ENCODE measurements around the gene SELENOV. TPM values are rescaled to one million over a fixed set of nuclear protein-coding genes. Genes with fewer than 3 reads are reported as not detected.

Gene SELENOV, protein sequence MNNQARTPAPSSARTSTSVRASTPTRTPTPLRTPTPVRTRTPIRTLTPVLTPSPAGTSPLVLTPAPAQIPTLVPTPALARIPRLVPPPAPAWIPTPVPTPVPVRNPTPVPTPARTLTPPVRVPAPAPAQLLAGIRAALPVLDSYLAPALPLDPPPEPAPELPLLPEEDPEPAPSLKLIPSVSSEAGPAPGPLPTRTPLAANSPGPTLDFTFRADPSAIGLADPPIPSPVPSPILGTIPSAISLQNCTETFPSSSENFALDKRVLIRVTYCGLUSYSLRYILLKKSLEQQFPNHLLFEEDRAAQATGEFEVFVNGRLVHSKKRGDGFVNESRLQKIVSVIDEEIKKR
- 1 to 10 TPM in 2 of 8 experiments, under 1 TPM in 4, not detected in 2; 0.27 to 1.9 (median 0.58) TPM for total RNA-seq

GRCh38 chr19:39514840-39515550, at the start of gene SELENOV:
TSS of gene SELENOV (plus strand) at chr19:39515139. CDS start at chr19:39515213, 74 bp downstream.
- Histone ChIP-seq H3K4me1 (replicated peaks in 1 of 2) (peaks cover 9 to 19% of the 10 kb centered on the region in 2 donors), H3K4me3 (peak within 1 kb of the TSS; percentile 7 to 51 (median 37)), H3K27ac (no peak within 1 kb of the TSS)
- in situ Hi-C loops (cut with MboI; ENCODE audit: low pct_unique_long_range_greater_than_20kb in 2 of 9, low sequenced_read_pairs in 9 of 9, unreplicated experiment in 9 of 9), result no loop called here
- peak; percentile 43 to 88 (median 76) for ATAC-seq (replicated peaks in 6 of 8)
- WGBS, 10 experiments, result 0% methylated on average over 2 to 18 of the region's 56 CpGs; no CpG with 5 or more reads in 8 of the 10 experiments

GRCh38 chr19:39465956-39466747, 48.8 kb upstream of the SELENOV start:
- in situ Hi-C loops (cut with MboI; ENCODE audit: low pct_unique_long_range_greater_than_20kb in 2 of 9, low sequenced_read_pairs in 9 of 9, unreplicated experiment in 9 of 9), result no loop called here
- Histone ChIP-seq H3K27ac (no peak overlapping the region), H3K4me1 (replicated peaks in 1 of 2) (no peaks in the 10 kb centered on the region), H3K4me3 (no peak overlapping the region)
- no peak for ATAC-seq (replicated peaks in 6 of 8)
- 88 to 100% (median 93%) methylated on average over 2 to 12 of the region's 18 CpGs; no CpG with 5 or more reads in 2 of the 10 experiments for WGBS, 10 experiments

- Histone ChIP-seq H3K27ac (no peak overlapping the region), H3K4me1 (replicated peaks in 1 of 2) (no peaks in the 10 kb centered on the region), H3K4me3 (no peak overlapping the region)
- 95 to 100% (median 100%) methylated on average over 1 to 4 of the region's 7 CpGs; no CpG with 5 or more reads in 7 of the 10 experiments for WGBS, 10 experiments
- in situ Hi-C loops (cut with MboI; ENCODE audit: low pct_unique_long_range_greater_than_20kb in 2 of 9, low sequenced_read_pairs in 9 of 9, unreplicated experiment in 9 of 9), result no loop called here
- no peak for ATAC-seq (replicated peaks in 6 of 8)
These were observed 47.0 kb upstream of the SELENOV start for GRCh38 chr19:39467941-39468340.

GRCh38 chr19:39469036-39469435, 45.9 kb upstream of the SELENOV start:
- no peak overlapping the region for H3K27ac ChIP-seq
- no peak overlapping the region for H3K4me3 ChIP-seq
- in situ Hi-C loops (cut with MboI; ENCODE audit: low pct_unique_long_range_greater_than_20kb in 2 of 9, low sequenced_read_pairs in 9 of 9, unreplicated experiment in 9 of 9), result no loop called here
- no peaks in the 10 kb centered on the region for H3K4me1 ChIP-seq (replicated peaks in 1 of 2)
- no peak for ATAC-seq (replicated peaks in 6 of 8)
- 75 to 100% (median 95%) methylated on average over 1 to 5 of the region's 11 CpGs; no CpG with 5 or more reads in 3 of the 10 experiments for WGBS, 10 experiments

GRCh38 chr19:39469567-39469966, 45.4 kb upstream of the SELENOV start:
- no peak for ATAC-seq (replicated peaks in 6 of 8)
- WGBS, 10 experiments, result 80 to 100% methylated on average over 1 to 2 of the region's 6 CpGs; no CpG with 5 or more reads in 8 of the 10 experiments
- no peaks in the 10 kb centered on the region for H3K4me1 ChIP-seq (replicated peaks in 1 of 2)
- H3K4me3 ChIP-seq, result no peak overlapping the region
- H3K27ac ChIP-seq, result no peak overlapping the region
- in situ Hi-C loops (cut with MboI; ENCODE audit: low pct_unique_long_range_greater_than_20kb in 2 of 9, low sequenced_read_pairs in 9 of 9, unreplicated experiment in 9 of 9), result no loop called here

- 20 to 89% (median 84%) methylated on average over 1 to 5 of the region's 7 CpGs; no CpG with 5 or more reads in 6 of the 10 experiments for WGBS, 10 experiments
- in situ Hi-C loops (cut with MboI; ENCODE audit: low pct_unique_long_range_greater_than_20kb in 2 of 9, low sequenced_read_pairs in 9 of 9, unreplicated experiment in 9 of 9), result no loop called here
- ATAC-seq (replicated peaks in 6 of 8), result no peak
- H3K4me3 ChIP-seq, result no peak overlapping the region
- H3K4me1 ChIP-seq (replicated peaks in 1 of 2), result no peaks in the 10 kb centered on the region
- H3K27ac ChIP-seq, result no peak overlapping the region
These were observed 44.1 kb upstream of the SELENOV start for GRCh38 chr19:39470724-39471339.

- Histone ChIP-seq H3K27ac (no peak overlapping the region), H3K4me1 (replicated peaks in 1 of 2) (no peaks in the 10 kb centered on the region), H3K4me3 (no peak overlapping the region)
- WGBS, 10 experiments, result 30 to 100% (median 93%) methylated on average over 1 to 4 of the region's 8 CpGs; no CpG with 5 or more reads in 4 of the 10 experiments
- in situ Hi-C loops (cut with MboI; ENCODE audit: low pct_unique_long_range_greater_than_20kb in 2 of 9, low sequenced_read_pairs in 9 of 9, unreplicated experiment in 9 of 9), result no loop called here
- no peak for ATAC-seq (replicated peaks in 6 of 8)
These were observed 43.0 kb upstream of the SELENOV start for GRCh38 chr19:39471756-39472536.

DNA sequence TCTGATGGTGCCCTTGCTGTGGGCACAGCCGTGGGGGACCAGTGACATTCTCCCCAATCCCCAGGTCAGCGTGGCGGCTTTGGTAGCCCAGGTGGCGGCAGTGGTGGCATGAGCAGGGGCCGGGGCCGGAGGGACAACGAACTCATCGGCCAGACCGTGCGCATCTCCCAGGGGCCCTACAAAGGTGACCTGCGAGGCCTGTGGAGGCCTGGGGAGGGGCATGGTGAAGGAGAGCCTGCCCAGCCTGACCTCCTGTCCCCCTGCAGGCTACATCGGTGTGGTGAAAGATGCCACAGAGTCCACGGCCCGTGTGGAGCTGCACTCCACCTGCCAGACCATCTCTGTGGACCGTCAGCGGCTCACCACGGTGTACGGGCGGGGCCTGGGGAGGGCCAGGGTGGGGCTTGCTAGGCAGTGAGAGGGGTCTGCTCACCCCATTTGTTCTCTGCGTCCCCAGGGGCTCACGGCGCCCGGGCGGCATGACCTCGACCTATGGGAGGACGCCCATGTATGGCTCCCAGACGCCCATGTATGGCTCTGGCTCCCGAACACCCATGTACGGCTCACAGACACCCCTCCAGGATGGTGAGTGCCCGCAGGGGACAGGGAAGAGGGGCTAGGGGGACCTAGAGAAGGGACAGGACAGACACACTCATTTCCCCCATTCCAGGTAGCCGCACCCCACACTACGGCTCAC, 42.0 kb upstream of the SELENOV start:
- 95 to 100% methylated on average over 1 to 4 of the region's 32 CpGs; no CpG with 5 or more reads in 8 of the 10 experiments for WGBS, 10 experiments
- in situ Hi-C loops (cut with MboI; ENCODE audit: low pct_unique_long_range_greater_than_20kb in 2 of 9, low sequenced_read_pairs in 9 of 9, unreplicated experiment in 9 of 9), result no loop called here
- peak in 4 of 8 experiments; percentile 6 to 12 (median 8) for ATAC-seq (replicated peaks in 6 of 8)
- Histone ChIP-seq H3K27ac (no peak overlapping the region), H3K4me3 (no peak overlapping the region), H3K4me1 (replicated peaks in 1 of 2) (no peaks in the 10 kb centered on the region)

DNA sequence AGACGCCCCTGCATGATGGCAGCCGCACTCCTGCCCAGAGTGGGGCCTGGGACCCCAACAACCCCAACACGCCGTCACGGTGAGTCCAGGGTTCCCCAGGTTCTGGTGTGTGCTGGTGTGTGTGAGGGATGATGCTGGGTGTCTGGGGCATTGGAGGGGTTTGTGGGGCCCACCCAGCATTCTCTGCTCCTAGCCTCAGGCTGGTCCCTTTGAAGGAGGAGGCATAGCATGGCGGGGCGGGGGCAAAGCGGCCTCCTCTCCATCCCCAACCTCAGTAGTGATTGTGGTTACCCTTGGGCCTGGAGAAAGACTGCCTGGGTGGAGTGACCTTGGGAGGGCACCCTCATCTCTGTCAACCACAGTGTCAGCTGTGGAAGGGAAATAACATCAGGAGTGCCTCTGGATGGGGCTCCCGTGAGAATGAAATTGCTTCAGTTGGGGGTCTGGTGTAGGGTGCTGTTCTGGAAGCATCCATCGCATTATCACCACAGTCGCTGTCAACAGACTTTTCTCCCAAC, 41.4 kb upstream of the SELENOV start:
- peak in 6 of 8 experiments; percentile 5 to 11 (median 6) for ATAC-seq (replicated peaks in 6 of 8)
- Histone ChIP-seq H3K4me1 (replicated peaks in 1 of 2) (no peaks in the 10 kb centered on the region), H3K27ac (no peak overlapping the region), H3K4me3 (no peak overlapping the region)
- WGBS, 10 experiments, result 100% methylated on average over 1 of the region's 11 CpGs; no CpG with 5 or more reads in 8 of the 10 experiments
- in situ Hi-C loops (cut with MboI; ENCODE audit: low pct_unique_long_range_greater_than_20kb in 2 of 9, low sequenced_read_pairs in 9 of 9, unreplicated experiment in 9 of 9), result no loop called here

DNA sequence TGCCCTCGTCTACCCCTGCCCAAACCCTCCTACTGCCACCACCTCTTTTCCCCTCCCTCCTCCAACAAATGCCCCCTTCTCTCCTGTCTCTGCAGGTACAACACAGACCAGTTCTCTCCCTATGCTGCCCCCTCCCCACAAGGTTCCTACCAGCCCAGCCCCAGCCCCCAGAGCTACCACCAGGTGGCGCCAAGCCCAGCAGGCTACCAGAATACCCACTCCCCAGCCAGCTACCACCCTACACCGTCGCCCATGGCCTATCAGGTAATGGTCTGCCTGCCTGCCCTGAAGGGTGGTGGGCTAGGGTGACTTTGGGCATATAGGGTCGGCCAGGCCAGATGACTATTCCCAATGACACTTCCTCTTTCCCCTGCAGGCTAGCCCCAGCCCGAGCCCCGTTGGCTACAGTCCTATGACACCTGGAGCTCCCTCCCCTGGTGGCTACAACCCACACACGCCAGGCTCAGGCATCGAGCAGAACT, 40.8 kb upstream of the SELENOV start:
- Histone ChIP-seq H3K27ac (no peak overlapping the region), H3K4me3 (no peak overlapping the region), H3K4me1 (replicated peaks in 1 of 2) (no peaks in the 10 kb centered on the region)
- in situ Hi-C loops (cut with MboI; ENCODE audit: low pct_unique_long_range_greater_than_20kb in 2 of 9, low sequenced_read_pairs in 9 of 9, unreplicated experiment in 9 of 9), result no loop called here
- ATAC-seq (replicated peaks in 6 of 8), result peak; percentile 57 to 89 (median 72)
- WGBS, 10 experiments, result 80% methylated on average over 2 of the region's 9 CpGs; no CpG with 5 or more reads in 9 of the 10 experiments

- WGBS, 10 experiments, result 60 to 100% (median 80%) methylated on average over 1 of the region's 2 CpGs; no CpG with 5 or more reads in 7 of the 10 experiments
- in situ Hi-C loops (cut with MboI; ENCODE audit: low pct_unique_long_range_greater_than_20kb in 2 of 9, low sequenced_read_pairs in 9 of 9, unreplicated experiment in 9 of 9), result no loop called here
- Histone ChIP-seq H3K4me3 (no peak overlapping the region), H3K4me1 (replicated peaks in 1 of 2) (peaks cover 4 to 8% of the 10 kb centered on the region in 2 donors), H3K27ac (no peak overlapping the region)
- ATAC-seq (replicated peaks in 6 of 8), result no peak
These were observed 39.2 kb upstream of the SELENOV start for GRCh38 chr19:39475748-39476147.

Data from motor neuron (in vitro differentiated cells).